GM21423 (cell line): ENCODE data around the gene TBC1D19.

Experiments
- ATAC-seq: cut with Tn5 transposase; IDR thresholded peaks from one replicate; pipeline ENCODE4 v1.9.1; 2021; ENCODE audit warnings: mild to moderate bottlenecking, moderate library complexity; ENCODE audit not compliant: unreplicated experiment

TBC1D19 gene

GRCh38 chr4:26729027-26729426 is 145.1 kb downstream of the TBC1D19 start:
- no peak for ATAC-seq

- ATAC-seq: no peak
These were observed 145.7 kb downstream of the TBC1D19 start for GRCh38 chr4:26729547-26729946.

GRCh38 chr4:26731351-26732035 is 147.6 kb downstream of the TBC1D19 start:
- ATAC-seq: peak; percentile 59

GRCh38 chr4:26732356-26732755 is 148.5 kb downstream of the TBC1D19 start:
- no peak for ATAC-seq

GRCh38 chr4:26736621-26737020 is 152.7 kb downstream of the TBC1D19 start:
- ATAC-seq: no peak

- ATAC-seq: no peak
These were observed 153.5 kb downstream of the TBC1D19 start for GRCh38 chr4:26737385-26737784.

- no peak for ATAC-seq
These were observed 157.6 kb downstream of the TBC1D19 start for GRCh38 chr4:26741491-26741871.

GRCh38 chr4:26746802-26747213 is 162.9 kb downstream of the TBC1D19 start:
- peak; percentile 99 for ATAC-seq

GRCh38 chr4:26748811-26749210 is 164.9 kb downstream of the TBC1D19 start:
- peak; percentile 35 for ATAC-seq

- ATAC-seq: no peak
These were observed 166.0 kb downstream of the TBC1D19 start for GRCh38 chr4:26749867-26750266.

- ATAC-seq: no peak
These were observed 167.1 kb downstream of the TBC1D19 start for GRCh38 chr4:26751004-26751403.

GRCh38 chr4:26751838-26752237 is 168.0 kb downstream of the TBC1D19 start:
- ATAC-seq: peak; percentile 68

- ATAC-seq: no peak
These were observed 169.3 kb downstream of the TBC1D19 start for GRCh38 chr4:26753187-26753586.

GRCh38 chr4:26753617-26754016 is 169.7 kb downstream of the TBC1D19 start:
- no peak for ATAC-seq

GRCh38 chr4:26757751-26758150 is 173.9 kb downstream of the TBC1D19 start:
- ATAC-seq: no peak

GRCh38 chr4:26758899-26759298 is 175.0 kb downstream of the TBC1D19 start:
- no peak for ATAC-seq

GRCh38 chr4:26762650-26763049 is 178.8 kb downstream of the TBC1D19 start:
- no peak for ATAC-seq

GRCh38 chr4:26763063-26763462 is 179.2 kb downstream of the TBC1D19 start:
- no peak for ATAC-seq

- no peak for ATAC-seq
These were observed 179.8 kb downstream of the TBC1D19 start for GRCh38 chr4:26763648-26764047.

GRCh38 chr4:26764231-26764630 is 180.3 kb downstream of the TBC1D19 start:
- ATAC-seq: no peak

- ATAC-seq: no peak
These were observed 181.6 kb downstream of the TBC1D19 start for GRCh38 chr4:26765515-26765914.

GRCh38 chr4:26766141-26766540 is 182.3 kb downstream of the TBC1D19 start:
- ATAC-seq: no peak
